SU-DHL-6 (cell line): ENCODE measurements around the gene SDR39U1.

ENCODE experiments used
- H2AFZ ChIP-seq: fragments of 200-600 bp; sonication (generic); 2 replicates; pipeline ENCODE4 v1.6.1; 2014; ENCODE audit warnings: low read depth, mild to moderate bottlenecking, moderate library complexity, mixed read lengths, antibody characterized with exemption, low read length; ENCODE audit not compliant: severe bottlenecking
- H3F3A ChIP-seq: fragments of 200-600 bp; shearing (Covaris generic); 2 replicates; pipeline ENCODE4 v1.6.0; 2016; ENCODE audit warnings: antibody characterized with exemption, mild to moderate bottlenecking; ENCODE audit not compliant: insufficient read depth
- H3K27ac ChIP-seq: fragments of 200-600 bp; sonication (generic); 2 replicates; pipeline ENCODE4 v1.5.1; 2016; ENCODE audit warnings: low read depth, mild to moderate bottlenecking, low read length, moderate library complexity, mixed read lengths
- H3K27me3 ChIP-seq: fragments of 200-600 bp; sonication (generic), shearing (Covaris generic); 2 replicates; pipeline ENCODE4 v1.6.0; 2014; ENCODE audit warnings: mild to moderate bottlenecking, low read length
- H3K36me3 ChIP-seq: fragments of 200-600 bp; sonication (generic); 2 replicates; pipeline ENCODE4 v1.6.1; 2014; ENCODE audit warnings: mild to moderate bottlenecking, low read length, mixed read lengths
- H3K4me2 ChIP-seq: fragments of 300-600, 200-600 bp; shearing (Covaris generic), sonication (generic); 2 replicates; pipeline ENCODE4 v1.6.0; 2014; ENCODE audit warnings: low read length, low read depth, mild to moderate bottlenecking; ENCODE audit not compliant: poor library complexity, severe bottlenecking
- H3K4me3 ChIP-seq: fragments of 200-600 bp; sonication (generic); 2 replicates; pipeline ENCODE4 v1.5.1; 2014; ENCODE audit warnings: antibody characterized with exemption, low read length, mild to moderate bottlenecking, mixed read lengths; ENCODE audit not compliant: insufficient read depth, poor library complexity, severe bottlenecking
- H3K79me2 ChIP-seq: fragments of 200-600 bp; sonication (generic); 2 replicates; pipeline ENCODE4 v1.6.1; 2014; ENCODE audit warnings: mild to moderate bottlenecking, low read length, moderate library complexity; ENCODE audit not compliant: insufficient read depth
- H3K9ac ChIP-seq: fragments of 200-600 bp; sonication (generic); 2 replicates; pipeline ENCODE4 v1.7.0; 2014; ENCODE audit warnings: mild to moderate bottlenecking, low read length
- H3K9me2 ChIP-seq: fragments of 200-600 bp; sonication (generic); replicated peaks from 2 replicates; pipeline ENCODE4 v1.6.1; 2014; ENCODE audit warnings: low read length; ENCODE audit not compliant: insufficient read depth
- H3K9me3 ChIP-seq: fragments of 200-600 bp; sonication (generic); 2 replicates; pipeline ENCODE4 v1.6.1; 2014; ENCODE audit warnings: low read length, mixed read lengths; ENCODE audit not compliant: insufficient read depth
- H4K20me1 ChIP-seq: fragments of 200-600 bp; sonication (generic); 2 replicates; pipeline ENCODE4 v1.6.1; 2014; ENCODE audit warnings: low read depth, mild to moderate bottlenecking, antibody characterized with exemption, low read length, moderate library complexity, mixed read lengths
- EZH2phosphoT487 ChIP-seq: fragments of 200-600 bp; sonication (generic), shearing (Covaris generic); conservative IDR thresholded peaks from 2 replicates; pipeline ENCODE4 v1.6.1; 2018; ENCODE audit warnings: mild to moderate bottlenecking, antibody characterized with exemption, low read length, moderate library complexity, mixed read lengths
- TF ChIP-seq, protein P1 (sequence below): fragments of 200-600 bp; sonication (generic); IDR thresholded peaks from one replicate; pipeline ENCODE4 v1.5.1; 2017; ENCODE audit warnings: antibody characterized with exemption, mild to moderate bottlenecking, low read length, moderate library complexity; ENCODE audit not compliant: insufficient read depth, poor library complexity, severe bottlenecking

SDR39U1 gene

GRCh38 chr14:24395609-24396582 is 46.7 kb downstream of the SDR39U1 start:
- Histone ChIP-seq H3K4me3 (no peak overlapping the region), H3K4me2 (no peak overlapping the region), H3K36me3 (no peaks in the 10 kb centered on the region), H2AFZ (no peak overlapping the region), H3K9me2 (no peaks in the 10 kb centered on the region), H3K79me2 (no peaks in the 10 kb centered on the region), H4K20me1 (no peaks in the 10 kb centered on the region), H3K27ac (no peak overlapping the region), H3K9me3 (no peaks in the 10 kb centered on the region), H3K27me3 (no peaks in the 10 kb centered on the region), H3F3A (no peaks in the 10 kb centered on the region), H3K9ac (no peak overlapping the region)
- TF ChIP-seq EZH2phosphoT487: no peak
- TF ChIP-seq, protein P1, sequence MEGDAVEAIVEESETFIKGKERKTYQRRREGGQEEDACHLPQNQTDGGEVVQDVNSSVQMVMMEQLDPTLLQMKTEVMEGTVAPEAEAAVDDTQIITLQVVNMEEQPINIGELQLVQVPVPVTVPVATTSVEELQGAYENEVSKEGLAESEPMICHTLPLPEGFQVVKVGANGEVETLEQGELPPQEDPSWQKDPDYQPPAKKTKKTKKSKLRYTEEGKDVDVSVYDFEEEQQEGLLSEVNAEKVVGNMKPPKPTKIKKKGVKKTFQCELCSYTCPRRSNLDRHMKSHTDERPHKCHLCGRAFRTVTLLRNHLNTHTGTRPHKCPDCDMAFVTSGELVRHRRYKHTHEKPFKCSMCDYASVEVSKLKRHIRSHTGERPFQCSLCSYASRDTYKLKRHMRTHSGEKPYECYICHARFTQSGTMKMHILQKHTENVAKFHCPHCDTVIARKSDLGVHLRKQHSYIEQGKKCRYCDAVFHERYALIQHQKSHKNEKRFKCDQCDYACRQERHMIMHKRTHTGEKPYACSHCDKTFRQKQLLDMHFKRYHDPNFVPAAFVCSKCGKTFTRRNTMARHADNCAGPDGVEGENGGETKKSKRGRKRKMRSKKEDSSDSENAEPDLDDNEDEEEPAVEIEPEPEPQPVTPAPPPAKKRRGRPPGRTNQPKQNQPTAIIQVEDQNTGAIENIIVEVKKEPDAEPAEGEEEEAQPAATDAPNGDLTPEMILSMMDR: no peak

- no peaks in the 10 kb centered on the region for H3K36me3 ChIP-seq
- H2AFZ ChIP-seq: no peak overlapping the region
Observed at GRCh38 chr14:24394275-24394674, 48.3 kb downstream of the SDR39U1 start.

GRCh38 chr14:24392325-24393091 is 50.1 kb downstream of the SDR39U1 start:
- Histone ChIP-seq H3F3A (no peaks in the 10 kb centered on the region), H3K36me3 (no peaks in the 10 kb centered on the region), H4K20me1 (no peaks in the 10 kb centered on the region), H3K9me2 (no peaks in the 10 kb centered on the region), H2AFZ (no peak overlapping the region), H3K27me3 (no peaks in the 10 kb centered on the region), H3K9ac (no peak overlapping the region), H3K9me3 (no peaks in the 10 kb centered on the region), H3K79me2 (no peaks in the 10 kb centered on the region), H3K4me3 (no peak overlapping the region), H3K27ac (no peak overlapping the region), H3K4me2 (no peak overlapping the region)
- TF ChIP-seq, protein P1: no peak
- TF ChIP-seq EZH2phosphoT487: no peak

More at GRCh38 chr14:24394275-24394674, 48.3 kb downstream of the SDR39U1 start:
- Histone ChIP-seq H3K9ac (no peak overlapping the region), H3K27ac (no peak overlapping the region), H3K27me3 (no peaks in the 10 kb centered on the region), H3F3A (no peaks in the 10 kb centered on the region), H3K4me2 (no peak overlapping the region), H3K79me2 (no peaks in the 10 kb centered on the region), H3K4me3 (no peak overlapping the region), H4K20me1 (no peaks in the 10 kb centered on the region), H3K9me3 (no peaks in the 10 kb centered on the region), H3K9me2 (no peaks in the 10 kb centered on the region)
- no peak for TF ChIP-seq EZH2phosphoT487
- TF ChIP-seq, protein P1: no peak
